IPS-20b (cell line): ENCODE data around the gene KATNB1.
"Not testable (repeated sequence)": the region's sequence is repeated elsewhere in the genome, so short reads cannot be mapped to it uniquely, and the experiment has no call there.

ENCODE experiments used
- H3K27ac ChIP-seq: one replicate; pipeline ENCODE4 v1.5.1; 2013; ENCODE audit warnings: low read length
- H3K27me3 ChIP-seq: 2 replicates; pipeline ENCODE4 v1.6.1; 2013; ENCODE audit warnings: mild to moderate bottlenecking, low read length, inconsistent platforms; ENCODE audit not compliant: insufficient read depth
- H3K36me3 ChIP-seq: 2 replicates; pipeline ENCODE4 v1.6.1; 2013; ENCODE audit warnings: low read depth, mild to moderate bottlenecking, inconsistent platforms, low read length, moderate library complexity; ENCODE audit not compliant: insufficient read depth
- H3K4me1 ChIP-seq: 2 replicates; pipeline ENCODE4 v1.6.1; 2013; ENCODE audit warnings: mild to moderate bottlenecking, control low read depth, inconsistent platforms, low read length, moderate library complexity; ENCODE audit not compliant: insufficient read depth
- H3K4me3 ChIP-seq: 2 replicates; pipeline ENCODE4 v1.5.1; 2013; ENCODE audit warnings: mild to moderate bottlenecking, low read length, inconsistent platforms
- H3K9ac ChIP-seq: 2 replicates; pipeline ENCODE4 v1.6.1; 2013; ENCODE audit warnings: low read depth, mild to moderate bottlenecking, inconsistent platforms, low read length, moderate library complexity
- H3K9me3 ChIP-seq: 2 replicates; pipeline ENCODE4 v1.6.1; 2013; ENCODE audit warnings: mild to moderate bottlenecking, low read depth, low read length, inconsistent platforms; ENCODE audit not compliant: insufficient read depth

Gene KATNB1

DNA sequence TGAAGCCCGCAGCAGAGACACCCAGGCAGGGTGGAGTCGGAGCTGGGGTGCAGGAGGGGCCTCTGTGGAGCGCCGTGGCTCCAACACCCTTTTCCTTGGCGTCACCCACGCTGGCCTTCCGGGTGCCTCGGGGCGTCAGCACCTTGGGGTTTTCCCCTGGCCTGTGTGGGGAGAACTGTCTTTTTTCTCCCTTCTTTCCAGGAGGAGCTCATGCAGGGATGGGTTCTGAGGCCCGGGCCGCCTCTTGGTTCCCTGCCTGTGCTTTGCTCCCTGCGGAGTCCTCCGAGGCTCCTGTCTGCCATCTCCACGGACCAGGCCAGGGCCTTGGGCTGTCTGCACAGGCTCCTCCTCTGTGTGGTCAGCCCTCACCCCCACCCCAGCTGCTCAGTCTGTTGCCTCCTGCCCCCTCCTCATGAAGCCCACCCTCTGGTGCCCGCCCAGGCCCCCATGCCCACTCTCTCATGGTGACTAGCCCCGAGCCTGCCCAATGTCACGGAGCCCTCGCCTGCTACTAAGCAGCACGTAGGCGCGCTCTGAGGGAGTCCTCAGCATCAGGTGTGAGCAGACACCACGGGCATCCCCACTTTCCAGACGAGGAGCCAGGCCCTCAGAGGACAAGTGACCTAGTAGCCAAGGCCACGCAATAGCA, 5.0 kb downstream of the KATNB1 start:
- Histone ChIP-seq H3K4me1 (peaks cover 4% of the 10 kb centered on the region; the same call in 1 of the 2 replicates), H3K9ac (no peak overlapping the region), H3K9me3 (no peaks in the 10 kb centered on the region), H3K4me3 (no peak overlapping the region), H3K27ac (no peak overlapping the region), H3K27me3 (no peaks in the 10 kb centered on the region), H3K36me3 (peaks cover 8% of the 10 kb centered on the region)

DNA sequence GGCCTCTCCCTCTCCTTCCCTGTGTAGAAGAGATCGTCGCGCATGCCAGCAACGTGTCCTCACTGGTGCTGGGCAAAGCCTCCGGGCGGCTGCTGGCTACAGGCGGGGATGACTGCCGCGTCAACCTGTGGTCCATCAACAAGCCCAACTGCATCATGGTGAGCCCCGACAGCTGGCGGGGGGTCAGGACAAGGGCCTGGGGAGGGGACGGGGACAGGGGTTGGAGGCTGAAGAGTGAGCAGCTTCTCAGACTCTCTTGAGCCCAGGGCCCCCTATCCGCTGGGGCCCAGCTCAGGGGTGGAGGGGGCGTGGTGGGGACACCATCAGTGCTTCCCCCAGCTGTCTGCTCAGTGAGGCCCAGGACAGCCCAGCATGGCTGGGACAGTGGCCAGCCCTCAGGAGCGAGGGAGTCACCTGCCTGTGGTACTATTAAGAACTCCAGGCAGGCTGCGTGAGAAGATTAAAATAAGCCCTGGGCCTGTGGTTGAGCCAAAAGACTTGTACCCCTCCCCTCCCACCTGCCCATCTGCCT, 6.2 kb downstream of the KATNB1 start:
- H3K36me3 ChIP-seq = peaks cover 8% of the 10 kb centered on the region

DNA sequence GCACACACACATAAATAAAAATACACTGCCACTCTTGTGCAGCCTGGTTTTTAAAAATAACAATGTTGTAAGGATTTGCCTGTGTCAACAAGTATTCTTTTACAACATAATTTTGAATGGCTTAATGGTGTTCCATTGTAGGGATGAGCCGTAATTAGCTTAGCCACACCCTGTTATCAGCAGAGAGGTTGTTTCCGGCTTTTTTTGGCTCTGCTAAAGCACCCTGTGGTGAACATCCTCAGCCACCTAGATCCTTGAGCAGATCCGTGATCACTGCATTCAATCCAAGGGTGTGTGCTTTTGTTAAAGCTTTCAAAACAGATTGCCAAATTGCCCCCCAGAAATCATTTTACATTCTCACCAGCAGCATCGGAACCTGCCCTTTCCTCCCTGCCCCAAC, 7.0 kb downstream of the KATNB1 start:
- Histone ChIP-seq H3K9me3 (no peaks in the 10 kb centered on the region), H3K36me3 (peaks cover 4% of the 10 kb centered on the region; the same call in 1 of the 2 replicates), H3K27me3 (no peaks in the 10 kb centered on the region), H3K4me3 (no peak overlapping the region), H3K4me1 (no peaks in the 10 kb centered on the region), H3K27ac (no peak overlapping the region), H3K9ac (no peak overlapping the region)

More for the DNA sequence above, 6.2 kb downstream of the KATNB1 start:
- H3K27me3 ChIP-seq = no peaks in the 10 kb centered on the region
- H3K9ac ChIP-seq = no peak overlapping the region
- peaks cover 2% of the 10 kb centered on the region; the same call in 1 of the 2 replicates for H3K4me1 ChIP-seq
- H3K4me3 ChIP-seq = no peak overlapping the region
- H3K9me3 ChIP-seq = no peaks in the 10 kb centered on the region
- H3K27ac ChIP-seq = no peak overlapping the region

DNA sequence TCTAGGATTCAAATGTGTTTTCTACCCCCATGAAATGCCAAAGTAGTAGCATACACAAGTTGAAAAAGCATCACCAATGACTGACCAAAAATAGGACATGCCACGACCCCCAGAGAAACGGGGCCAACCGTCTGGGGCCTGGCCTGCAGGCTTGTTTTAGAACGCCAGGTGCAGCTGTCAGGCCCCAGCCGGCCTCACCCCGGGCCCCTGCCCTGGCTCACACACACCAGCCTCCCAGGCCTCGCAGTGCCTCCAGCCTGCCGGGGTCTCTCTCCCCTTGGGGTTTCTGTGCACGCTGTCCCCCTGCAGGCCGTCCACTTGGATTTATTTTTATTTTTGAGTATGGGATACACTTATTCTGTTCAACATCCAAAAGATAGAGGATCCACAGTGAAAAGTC, 7.9 kb downstream of the KATNB1 start:
- Histone ChIP-seq H3K9me3 (no peaks in the 10 kb centered on the region), H3K27me3 (no peaks in the 10 kb centered on the region), H3K36me3 (peaks cover 4% of the 10 kb centered on the region; the same call in 1 of the 2 replicates), H3K4me3 (no peak overlapping the region), H3K27ac (no peak overlapping the region), H3K9ac (no peak overlapping the region), H3K4me1 (no peaks in the 10 kb centered on the region)

DNA sequence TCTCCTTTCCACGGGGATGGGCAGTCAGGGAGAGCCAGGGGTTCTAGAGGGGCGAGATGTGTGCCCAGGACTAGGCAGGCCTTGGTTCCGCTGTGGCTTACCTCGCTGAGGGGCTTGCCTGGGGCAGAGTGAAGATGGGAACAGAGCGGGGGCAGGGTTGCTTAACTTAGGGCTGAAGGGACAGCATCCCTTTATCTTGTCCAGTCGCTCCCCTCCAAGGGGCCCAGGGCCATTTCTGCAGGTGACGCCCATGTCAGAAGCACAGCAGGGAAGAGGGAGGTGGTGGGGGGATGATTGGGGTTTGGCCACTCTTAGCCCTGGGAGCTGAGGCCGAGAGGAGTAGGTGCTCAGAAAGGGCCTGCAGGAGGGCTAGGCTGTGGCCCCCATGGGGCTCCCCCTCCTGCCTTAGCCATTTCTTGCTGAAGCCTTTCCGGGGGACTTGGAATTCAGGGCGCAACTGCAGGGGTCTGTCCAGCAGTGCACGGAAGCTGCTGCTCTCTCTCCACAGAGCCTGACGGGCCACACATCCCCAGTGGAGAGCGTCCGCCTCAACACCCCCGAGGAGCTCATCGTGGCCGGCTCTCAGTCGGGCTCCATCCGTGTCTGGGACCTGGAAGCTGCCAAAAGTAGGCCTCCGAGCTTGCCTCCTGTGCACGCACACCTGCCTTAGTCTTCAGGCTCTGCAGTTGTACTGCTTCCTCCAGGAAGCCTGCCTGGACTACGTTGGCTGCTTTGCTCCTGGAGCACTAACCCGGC, 8.5 kb downstream of the KATNB1 start:
- Histone ChIP-seq H3K27ac (no peak overlapping the region), H3K9ac (no peak overlapping the region), H3K36me3 (peaks cover 4% of the 10 kb centered on the region; the same call in 1 of the 2 replicates), H3K4me1 (no peaks in the 10 kb centered on the region), H3K27me3 (no peaks in the 10 kb centered on the region), H3K4me3 (no peak overlapping the region), H3K9me3 (no peaks in the 10 kb centered on the region)

DNA sequence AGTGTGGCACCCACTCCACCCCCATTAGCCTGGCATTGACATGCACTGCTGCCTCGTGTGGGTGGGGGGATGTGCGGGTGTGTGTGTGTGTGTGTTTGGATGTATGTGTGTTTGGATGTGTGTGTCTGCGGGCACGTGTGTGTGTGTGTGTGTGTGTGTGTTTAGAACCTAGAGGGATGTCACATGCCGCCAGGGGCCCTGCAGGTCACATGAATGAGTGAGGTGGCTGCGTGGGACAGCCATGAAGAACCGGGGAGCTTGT, 9.0 kb downstream of the KATNB1 start:
- no peaks in the 10 kb centered on the region for H3K27me3 ChIP-seq
- no peak overlapping the region for H3K4me3 ChIP-seq
- no peaks in the 10 kb centered on the region for H3K9me3 ChIP-seq
- H3K9ac ChIP-seq = no peak overlapping the region
- no peaks in the 10 kb centered on the region for H3K4me1 ChIP-seq
- H3K36me3 ChIP-seq = peaks cover 4% of the 10 kb centered on the region; the same call in 1 of the 2 replicates
- no peak overlapping the region for H3K27ac ChIP-seq

DNA sequence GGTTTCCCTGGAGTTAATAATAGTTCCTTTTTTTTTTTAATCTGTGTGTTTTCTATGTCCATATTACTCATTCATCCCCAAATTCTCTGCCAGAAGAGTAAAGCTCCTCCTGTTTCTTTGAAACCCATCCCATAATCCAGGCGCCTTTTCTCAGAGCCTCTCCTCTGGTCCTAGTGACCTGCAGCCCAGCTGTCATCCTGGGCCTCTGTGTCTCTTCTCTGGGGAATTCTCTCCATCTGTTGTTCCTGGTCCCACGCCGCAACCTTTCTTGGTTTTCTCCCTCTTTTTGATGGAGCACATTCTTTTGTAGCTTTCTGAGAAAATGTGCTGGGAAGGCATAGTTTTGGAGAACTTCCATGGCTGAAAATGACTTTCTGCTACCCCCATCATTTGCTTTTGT, 10.2 kb downstream of the KATNB1 start:
- Histone ChIP-seq H3K27me3 (no peaks in the 10 kb centered on the region), H3K4me1 (no peaks in the 10 kb centered on the region), H3K36me3 (peaks cover 4% of the 10 kb centered on the region; the same call in 1 of the 2 replicates), H3K4me3 (no peak overlapping the region), H3K27ac (no peak overlapping the region), H3K9me3 (no peaks in the 10 kb centered on the region), H3K9ac (no peak overlapping the region)

DNA sequence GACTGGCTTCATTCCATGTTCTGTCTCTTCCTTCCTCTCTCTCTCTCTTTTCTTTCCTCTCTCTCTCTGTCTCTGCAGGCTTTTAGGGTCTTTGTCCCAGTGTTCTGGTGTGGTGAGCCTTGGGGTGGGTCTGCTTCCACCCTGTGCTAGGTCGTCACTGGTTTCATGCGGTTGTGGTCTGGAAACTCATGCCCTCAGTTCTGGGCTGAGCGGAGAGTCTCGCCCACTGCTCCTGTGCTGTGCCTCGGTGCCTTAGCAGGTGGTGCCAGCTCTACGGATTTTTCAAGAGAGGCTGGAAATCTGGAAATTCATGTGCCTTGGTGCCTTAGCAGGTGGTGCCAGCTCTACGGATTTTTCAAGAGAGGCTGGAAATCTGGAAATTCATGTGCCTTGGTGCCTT, 10.7 kb downstream of the KATNB1 start:
- H3K4me3 ChIP-seq, H3K27ac ChIP-seq, H3K4me1 ChIP-seq, H3K27me3 ChIP-seq, H3K9me3 ChIP-seq, H3K9ac ChIP-seq, H3K36me3 ChIP-seq: not testable (repeated sequence)

DNA sequence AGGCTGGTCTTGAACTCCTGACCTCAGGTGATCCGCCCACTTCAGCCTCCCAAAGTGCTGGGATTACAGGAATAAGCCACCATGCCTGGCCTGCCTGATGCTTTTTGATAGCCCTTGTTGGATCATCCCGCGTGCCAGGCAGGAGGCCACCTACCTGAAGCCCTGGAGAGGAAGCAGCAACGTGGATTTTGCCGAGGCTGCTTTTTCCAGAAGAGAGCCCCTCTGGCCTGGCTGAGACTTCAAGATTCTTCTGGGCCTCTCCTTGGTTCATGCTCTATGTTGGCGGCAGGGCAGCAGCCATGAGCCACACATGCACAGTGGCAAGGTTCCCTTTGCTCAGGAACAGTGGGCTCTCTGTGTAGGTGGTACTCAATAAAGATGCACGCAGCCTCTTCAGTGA, 11.5 kb downstream of the KATNB1 start:
- no peak overlapping the region for H3K27ac ChIP-seq
- no peak overlapping the region for H3K4me3 ChIP-seq

DNA sequence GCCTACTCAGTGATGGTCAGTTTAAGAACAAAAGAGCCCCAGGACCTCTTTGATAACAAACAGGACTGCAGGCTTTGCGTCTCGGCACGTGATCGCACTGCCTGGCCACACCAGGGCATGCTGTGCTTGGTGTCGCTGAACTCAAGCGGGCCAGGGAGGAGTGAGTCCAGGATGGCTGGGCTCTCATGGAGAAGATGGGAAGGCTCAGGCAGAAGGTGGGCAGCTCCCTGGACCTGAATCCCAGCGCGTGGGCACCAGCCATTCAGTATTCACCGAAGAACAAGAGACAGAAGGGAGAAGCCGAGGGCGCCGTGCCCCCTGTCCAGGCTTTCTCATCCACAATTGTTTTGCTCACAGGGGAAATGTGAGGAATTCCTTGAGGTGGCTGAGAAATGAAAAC, 11.9 kb downstream of the KATNB1 start:
- H3K9me3 ChIP-seq = no peaks in the 10 kb centered on the region
- no peaks in the 10 kb centered on the region for H3K4me1 ChIP-seq
- H3K9ac ChIP-seq = no peak overlapping the region
- no peak overlapping the region for H3K27ac ChIP-seq
- no peak overlapping the region for H3K4me3 ChIP-seq
- peaks cover 8% of the 10 kb centered on the region; the same call in 1 of the 2 replicates for H3K36me3 ChIP-seq
- no peaks in the 10 kb centered on the region for H3K27me3 ChIP-seq

More for the DNA sequence above, 11.5 kb downstream of the KATNB1 start:
- no peaks in the 10 kb centered on the region for H3K4me1 ChIP-seq
- peaks cover 10% of the 10 kb centered on the region; the same call in 1 of the 2 replicates for H3K36me3 ChIP-seq
- H3K9ac ChIP-seq = no peak overlapping the region
- no peaks in the 10 kb centered on the region for H3K27me3 ChIP-seq
- no peaks in the 10 kb centered on the region for H3K9me3 ChIP-seq

DNA sequence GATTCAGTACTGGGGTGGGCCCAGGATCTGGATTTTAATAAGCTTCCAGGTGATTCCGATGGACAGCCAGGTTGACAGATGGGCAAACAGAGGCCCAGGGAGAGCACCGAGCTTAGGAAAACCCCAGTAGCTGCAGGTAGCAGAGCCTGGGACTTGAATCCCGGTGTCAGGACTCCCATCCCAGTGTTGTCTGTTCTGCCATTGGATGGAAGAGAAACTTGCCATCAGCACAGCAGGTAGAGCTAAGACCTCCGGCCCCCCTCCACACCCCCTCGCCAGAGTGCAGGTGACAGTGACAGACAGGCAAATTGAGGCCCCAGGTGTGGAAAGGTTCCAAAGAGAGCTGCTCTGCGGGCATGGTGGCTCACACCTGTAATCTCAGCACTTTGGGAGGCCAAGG, 12.4 kb downstream of the KATNB1 start:
- H3K4me1 ChIP-seq = no peaks in the 10 kb centered on the region
- H3K9ac ChIP-seq = no peak overlapping the region
- H3K9me3 ChIP-seq = no peaks in the 10 kb centered on the region
- H3K4me3 ChIP-seq = no peak overlapping the region
- H3K27ac ChIP-seq = no peak overlapping the region
- H3K36me3 ChIP-seq = peaks cover 8% of the 10 kb centered on the region; the same call in 1 of the 2 replicates
- no peaks in the 10 kb centered on the region for H3K27me3 ChIP-seq

DNA sequence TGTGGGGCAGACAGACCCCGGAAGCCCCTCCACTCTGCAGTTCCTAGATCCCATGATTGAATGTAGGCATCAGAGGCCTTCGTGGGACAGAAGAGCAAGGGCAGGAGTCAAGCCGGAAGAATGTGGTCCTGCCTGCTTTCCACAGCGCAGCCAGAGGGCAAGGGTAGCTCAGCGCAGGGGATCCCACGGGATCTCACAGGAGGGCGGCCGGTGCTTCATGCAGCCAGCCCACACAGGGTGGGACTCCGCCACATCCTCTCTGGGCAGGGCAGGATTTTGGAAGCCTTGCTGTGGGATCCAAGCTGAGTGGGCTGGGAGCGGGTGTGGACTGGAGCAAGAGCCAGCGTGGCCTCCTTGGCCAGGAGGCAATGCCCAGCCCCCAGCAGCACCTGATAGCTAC, 13.0 kb downstream of the KATNB1 start:
- no peak overlapping the region for H3K4me3 ChIP-seq
- H3K4me1 ChIP-seq = no peaks in the 10 kb centered on the region
- no peak overlapping the region for H3K9ac ChIP-seq
- H3K9me3 ChIP-seq = no peaks in the 10 kb centered on the region
- no peaks in the 10 kb centered on the region for H3K27me3 ChIP-seq
- H3K36me3 ChIP-seq = peaks cover 11% of the 10 kb centered on the region; the same call in 1 of the 2 replicates
- no peak overlapping the region for H3K27ac ChIP-seq
